ENCODE measurements around the gene METTL5. TPM values are rescaled to one million over a fixed set of nuclear protein-coding genes. Genes with fewer than 3 reads are reported as not detected.

METTL5 gene
- total RNA-seq, 1 experiment from 2014 or later: 94.7 TPM

DNA sequence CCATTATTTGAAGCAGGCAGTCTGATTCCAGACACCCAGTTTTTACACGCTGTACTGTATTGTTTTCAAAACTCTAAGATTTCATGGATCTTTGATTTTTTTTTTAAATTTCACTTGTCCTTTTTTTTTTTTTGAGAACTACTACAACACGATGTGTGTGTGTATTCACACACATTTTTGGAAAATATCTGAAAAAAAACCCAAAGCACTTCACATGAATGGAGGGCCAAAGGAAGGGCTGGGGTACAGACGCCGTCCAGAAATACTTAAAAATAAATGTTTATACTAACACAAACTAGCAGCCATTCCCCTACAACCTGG is 26.3 kb downstream of the METTL5 start:
- no peak overlapping the region for H3K9ac ChIP-seq (ENCODE audit: extremely low read depth, insufficient read length, low read length)
- no peak for DNase-seq
- peaks cover 26 to 39% of the 10 kb centered on the region in 2 experiments for H3K4me1 Mint-ChIP-seq
- no peaks in the 10 kb centered on the region for H3K27me3 ChIP-seq (ENCODE audit: insufficient read depth, low read length)
- H3K56ac ChIP-seq (ENCODE audit: insufficient read length, low read depth, low read length): no peak overlapping the region
- no CpG with 5 or more reads among the region's 4 CpGs for WGBS (ENCODE audit: extremely low coverage, insufficient read length, low lambda C conversion rate)
- no peak overlapping the region for H4K8ac ChIP-seq (replicated peaks; ENCODE audit: insufficient read length, low read depth, low read length)
- peaks cover 14 to 26% (median 23%) of the 10 kb centered on the region in 3 experiments; a peak in 6 of 7 replicates for H3K36me3 Mint-ChIP-seq (ENCODE audit: insufficient read depth in 1 of 3, low read depth in 3 of 3)
- H3K4ac ChIP-seq (ENCODE audit: low read depth, low read length): no peak overlapping the region
- peaks cover 6% of the 10 kb centered on the region for H3K79me1 ChIP-seq (ENCODE audit: insufficient read depth, low read depth, low read length, poor library complexity, severe bottlenecking)
- H3K27ac Mint-ChIP-seq: peak overlapping the region; percentile 80 to 85 (median 85); a peak in 5 of 7 replicates
- no peak overlapping the region for H2BK20ac ChIP-seq (ENCODE audit: low read depth, low read length, poor library complexity, severe bottlenecking)
- TF ChIP-seq, protein P1, sequence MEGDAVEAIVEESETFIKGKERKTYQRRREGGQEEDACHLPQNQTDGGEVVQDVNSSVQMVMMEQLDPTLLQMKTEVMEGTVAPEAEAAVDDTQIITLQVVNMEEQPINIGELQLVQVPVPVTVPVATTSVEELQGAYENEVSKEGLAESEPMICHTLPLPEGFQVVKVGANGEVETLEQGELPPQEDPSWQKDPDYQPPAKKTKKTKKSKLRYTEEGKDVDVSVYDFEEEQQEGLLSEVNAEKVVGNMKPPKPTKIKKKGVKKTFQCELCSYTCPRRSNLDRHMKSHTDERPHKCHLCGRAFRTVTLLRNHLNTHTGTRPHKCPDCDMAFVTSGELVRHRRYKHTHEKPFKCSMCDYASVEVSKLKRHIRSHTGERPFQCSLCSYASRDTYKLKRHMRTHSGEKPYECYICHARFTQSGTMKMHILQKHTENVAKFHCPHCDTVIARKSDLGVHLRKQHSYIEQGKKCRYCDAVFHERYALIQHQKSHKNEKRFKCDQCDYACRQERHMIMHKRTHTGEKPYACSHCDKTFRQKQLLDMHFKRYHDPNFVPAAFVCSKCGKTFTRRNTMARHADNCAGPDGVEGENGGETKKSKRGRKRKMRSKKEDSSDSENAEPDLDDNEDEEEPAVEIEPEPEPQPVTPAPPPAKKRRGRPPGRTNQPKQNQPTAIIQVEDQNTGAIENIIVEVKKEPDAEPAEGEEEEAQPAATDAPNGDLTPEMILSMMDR (conservative IDR thresholded peaks at IDR 0.05): no peak
- H2BK120ac ChIP-seq (ENCODE audit: low read depth, low read length, poor library complexity, severe bottlenecking): no peak overlapping the region
- H3K14ac ChIP-seq (ENCODE audit: insufficient read depth, low read length): no peak overlapping the region
- H3K23me2 ChIP-seq (ENCODE audit: insufficient read length, low read depth, low read length, poor library complexity, severe bottlenecking): peaks cover 3% of the 10 kb centered on the region
- no peak overlapping the region for H4K91ac ChIP-seq (ENCODE audit: insufficient read length, low read depth, low read length)
- no peaks in the 10 kb centered on the region; a peak in 1 of 5 replicates for H3K9me3 Mint-ChIP-seq
- no peaks in the 10 kb centered on the region for H3K27me3 Mint-ChIP-seq (ENCODE audit: low read depth)
- no peaks in the 10 kb centered on the region for H4K20me1 ChIP-seq (ENCODE audit: control insufficient read depth, insufficient read depth, insufficient read length)
- no peak overlapping the region for H4K5ac ChIP-seq (ENCODE audit: insufficient read length, low read depth, low read length)
- H2BK5ac ChIP-seq (ENCODE audit: insufficient read length, low read length): no peak overlapping the region
- H3K18ac ChIP-seq (ENCODE audit: insufficient read length, low read depth, low read length): no peak overlapping the region
- H3K27ac ChIP-seq (ENCODE audit: insufficient read length, low read depth, low read length): no peak overlapping the region
- no peak overlapping the region for H2BK15ac ChIP-seq (ENCODE audit: low read depth, low read length)
- H2BK12ac ChIP-seq (ENCODE audit: insufficient read length, low read depth, low read length): no peak overlapping the region
- no peak overlapping the region for H3K23ac ChIP-seq (ENCODE audit: insufficient read length, low read depth, low read length)
- H3K79me2 ChIP-seq (ENCODE audit: insufficient read depth, low read length): peaks cover 11% of the 10 kb centered on the region; the same call in 1 of the 2 replicates
- H3T11ph ChIP-seq (ENCODE audit: low read length): no peak overlapping the region
- H3K9me3 ChIP-seq (ENCODE audit: control insufficient read depth, low read depth, low read length): no peaks in the 10 kb centered on the region
- H3K4me2 ChIP-seq (ENCODE audit: insufficient read depth, insufficient read length, low read length): peak overlapping the region; percentile 81
- no peak overlapping the region for H2AFZ ChIP-seq (ENCODE audit: low read length)
- H3K4me1 ChIP-seq (ENCODE audit: insufficient read depth, low read length): peaks cover 3% of the 10 kb centered on the region; the same call in 1 of the 2 replicates
- H3K4me3 Mint-ChIP-seq: peak overlapping the region; percentile 91 to 92
- H2AK5ac ChIP-seq (ENCODE audit: insufficient read length, low read length): no peak overlapping the region

Measured in H9 (cell line).